IPS-NIHi7 (cell line): ENCODE results near the gene SPTLC1.
"Not testable (repeated sequence)": the region's sequence is repeated elsewhere in the genome, so short reads cannot be mapped to it uniquely, and the experiment has no call there.

Experiments used
- DNase-seq: peaks from one replicate; pipeline ENCODE4 v3.0.0; 2012; ENCODE audit warnings: mixed read lengths; ENCODE audit errors: extremely low spot score

SPTLC1 gene

GRCh38 chr9:92140074-92140753 lies 25.0 kb upstream of the SPTLC1 start:
- peak; percentile 84 for DNase-seq

- not testable (repeated sequence) for DNase-seq
These were observed 23.8 kb upstream of the SPTLC1 start for GRCh38 chr9:92138960-92139540.

GRCh38 chr9:92138157-92138959 lies 23.1 kb upstream of the SPTLC1 start:
- peak; percentile 72 for DNase-seq

GRCh38 chr9:92136184-92136858 lies 21.1 kb upstream of the SPTLC1 start:
- no peak for DNase-seq

GRCh38 chr9:92135576-92135975 lies 20.4 kb upstream of the SPTLC1 start:
- DNase-seq = no peak

- peak; percentile 92 for DNase-seq
These were observed 18.9 kb upstream of the SPTLC1 start for GRCh38 chr9:92133949-92134604.

GRCh38 chr9:92132913-92133312 lies 17.7 kb upstream of the SPTLC1 start:
- DNase-seq = not testable (repeated sequence)

GRCh38 chr9:92132501-92132900 lies 17.3 kb upstream of the SPTLC1 start:
- no peak for DNase-seq

- no peak for DNase-seq
These were observed 7.6 kb upstream of the SPTLC1 start for GRCh38 chr9:92122800-92123199.

GRCh38 chr9:92122061-92122460 lies 6.8 kb upstream of the SPTLC1 start:
- no peak for DNase-seq

GRCh38 chr9:92121265-92121664 lies 6.1 kb upstream of the SPTLC1 start:
- DNase-seq = no peak

GRCh38 chr9:92120138-92120537 lies 4.9 kb upstream of the SPTLC1 start:
- DNase-seq = no peak

- DNase-seq = no peak
These were observed 4.4 kb upstream of the SPTLC1 start for GRCh38 chr9:92119586-92119985.

- no peak for DNase-seq
These were observed 7.1 kb downstream of the SPTLC1 start for GRCh38 chr9:92108122-92108521.

- DNase-seq = not testable (repeated sequence)
These were observed 9.6 kb downstream of the SPTLC1 start for GRCh38 chr9:92105446-92106225.

GRCh38 chr9:92103601-92104000 lies 11.6 kb downstream of the SPTLC1 start:
- not testable (repeated sequence) for DNase-seq

GRCh38 chr9:92100237-92100911 lies 14.8 kb downstream of the SPTLC1 start:
- DNase-seq = peak; percentile 36

GRCh38 chr9:92098638-92099037 lies 16.6 kb downstream of the SPTLC1 start:
- DNase-seq = no peak

- no peak for DNase-seq
These were observed 17.2 kb downstream of the SPTLC1 start for GRCh38 chr9:92097997-92098482.

- DNase-seq = no peak
These were observed 20.0 kb downstream of the SPTLC1 start for GRCh38 chr9:92095236-92095635.
